CD4-positive, alpha-beta T cell (primary cell): ENCODE data around the gene DDT. TPM values are rescaled to one million over a fixed set of nuclear protein-coding genes. Genes with fewer than 3 reads are reported as not detected.
"Not testable (repeated sequence)": the region's sequence is repeated elsewhere in the genome, so short reads cannot be mapped to it uniquely, and the experiment has no call there.

Source experiments
- ATAC-seq: fragments of 200-7000 bp; cut with Tn5 transposase; one replicate; pipeline ENCODE4 v1.10.0; 2022; ENCODE audit warnings: mild to moderate bottlenecking; ENCODE audit not compliant: poor library complexity
- CTCF ChIA-PET: fragments of 350-600 bp; sonication (Branson Sonifier 250); formaldehyde crosslinking; loops from one replicate; lab custom pipeline; 2021; ENCODE audit warnings: antibody characterized with exemption, inconsistent platforms; lab: Charles Lee
- POLR2A ChIA-PET: fragments of 350-600 bp; sonication (Branson Sonifier 250); formaldehyde crosslinking; loops from one replicate; lab custom pipeline; 2021; ENCODE audit warnings: antibody characterized with exemption, inconsistent platforms; lab: Charles Lee
- DNase-seq, 14 experiments: peaks; one replicate each; pipeline ENCODE4 v3.0.0-alpha.2; 2013 to 2020; ENCODE audit warnings: mixed read lengths in 2 of 14
- H3K27ac ChIP-seq, 2 donors: one replicate each; pipeline versions ENCODE4 v1.5.1 to v1.7.0; 2013; ENCODE audit warnings: low read length in 2 of 2, low read depth in 1 of 2, mild to moderate bottlenecking in 1 of 2
- H3K27me3 ChIP-seq, 2 experiments: 1 replicate in 1 of 2; 2 replicates in 1 of 2; pipeline versions ENCODE4 v1.6.1 to v1.7.0; 2013; ENCODE audit warnings: low read length in 2 of 2, control low read depth in 1 of 2, mild to moderate bottlenecking in 1 of 2, moderate library complexity in 1 of 2; ENCODE audit not compliant: insufficient read depth in 2 of 2, control insufficient read depth in 1 of 2
- H3K36me3 ChIP-seq: one replicate; pipeline ENCODE4 v1.6.1; 2013; ENCODE audit warnings: low read length, control low read depth; ENCODE audit not compliant: insufficient read depth
- H3K4me1 ChIP-seq: one replicate; pipeline ENCODE4 v1.6.1; 2013; ENCODE audit warnings: low read length, control low read depth; ENCODE audit not compliant: insufficient read depth
- H3K4me3 ChIP-seq: one replicate; pipeline ENCODE4 v1.5.1; 2013; ENCODE audit warnings: mild to moderate bottlenecking, low read length, moderate library complexity
- H3K9me3 ChIP-seq, 2 experiments: 1 replicate in 1 of 2; 2 replicates in 1 of 2; pipeline versions ENCODE4 v1.6.1 to v1.7.0; 2013; ENCODE audit warnings: low read length in 2 of 2, mild to moderate bottlenecking in 2 of 2, control low read depth in 1 of 2, moderate library complexity in 1 of 2; ENCODE audit not compliant: control insufficient read depth in 1 of 2, insufficient read depth in 1 of 2
- H3K27ac Mint-ChIP-seq: one replicate; pipeline ENCODE4 v1.8.0; 2020; ENCODE audit warnings: mixed read lengths
- H3K27me3 Mint-ChIP-seq: one replicate; pipeline ENCODE4 v1.8.0; 2021; ENCODE audit warnings: mixed read lengths
- H3K36me3 Mint-ChIP-seq: one replicate; pipeline ENCODE4 v1.8.0; 2021; ENCODE audit warnings: low read depth, mixed read lengths
- H3K4me1 Mint-ChIP-seq: one replicate; pipeline ENCODE4 v1.8.0; 2021; ENCODE audit warnings: low read depth, mixed read lengths
- H3K4me3 Mint-ChIP-seq: one replicate; pipeline ENCODE4 v1.8.0; 2020; ENCODE audit warnings: mild to moderate bottlenecking, mixed read lengths
- H3K9me3 Mint-ChIP-seq: one replicate; pipeline ENCODE4 v1.8.0; 2020; ENCODE audit warnings: mixed read lengths
- CTCF ChIP-seq: fragments of 200-600 bp; IDR thresholded peaks from one replicate; pipeline ENCODE4 v1.8.0; 2022; ENCODE audit warnings: antibody characterized with exemption, mild to moderate bottlenecking
- intact Hi-C, 2 experiments: fragments of 100-400 bp; cut with DNase I in 1 of 2; cut with micrococcal nuclease in 1 of 2; formaldehyde crosslinking; loops; one replicate each; pipeline versions ENCODE4 v1.15.1 to v1.9.0; 2023 to 2025; cut with DNase I, micrococcal nuclease
- polyA plus RNA-seq, 2 donors: library from polyadenylated mRNA; unstranded; fragments of 120-200 nt; gene quantifications; one replicate each; pipeline ENCODE4 v1.2.1, GENCODE V29; 2013
- total RNA-seq, 174 experiments: library from RNA in 2 of 174; stranded (reverse) in 2 of 174; gene quantifications; one replicate each; pipeline ENCODE4 v1.2.3 and lab custom pipeline; 2021 to 2026

The DDT gene
- total RNA-seq, result 10 to 100 TPM; 82.3 to 84.3 TPM
- polyA plus RNA-seq (2013, experiment 1 of 2), result 104 TPM
- polyA plus RNA-seq (2013, experiment 2 of 2), result 73.1 TPM
- 5.1 to 16.8 (median 9.6) reads per million in 172 experiments for total RNA-seq (lab: John Stamatoyannopoulos, UW)

GRCh38 chr22:23974345-23974744, at the start of gene DDT:
TSS of gene DDT (minus strand) at chr22:23974441. CDS start at chr22:23974414, 27 bp downstream.
- POLR2A ChIA-PET, H3K9me3 ChIP-seq, H3K27ac Mint-ChIP-seq, DNase-seq, H3K27ac ChIP-seq, H3K9me3 Mint-ChIP-seq, H3K27me3 ChIP-seq, CTCF ChIA-PET, H3K4me3 ChIP-seq, H3K4me3 Mint-ChIP-seq, H3K27me3 Mint-ChIP-seq: not testable (repeated sequence)
- intact Hi-C loops, result loop anchor here (5.0 to 10.0 kb wide), 2 partner anchors 47 to 50 kb away; no protein-coding TSS in a partner anchor
- H3K4me1 ChIP-seq, result peaks cover 15% of the 10 kb centered on the region
- H3K36me3 ChIP-seq, result peaks cover 17% of the 10 kb centered on the region
- Mint-ChIP-seq H3K4me1 (peaks cover 15% of the 10 kb centered on the region), H3K36me3 (peaks cover 25% of the 10 kb centered on the region)
- peak; percentile 97 for ATAC-seq

- Histone ChIP-seq H3K36me3 (peaks cover 7% of the 10 kb centered on the region), H3K27ac (no peak overlapping the region), H3K27me3 (no peaks in the 10 kb centered on the region), H3K9me3 (no peaks in the 10 kb centered on the region), H3K4me3 (no peak overlapping the region), H3K4me1 (no peaks in the 10 kb centered on the region)
- DNase-seq (peak in 1 of 14 experiments; percentile 14), ATAC-seq (no peak)
- intact Hi-C loops, result no loop called here
- Mint-ChIP-seq H3K27ac (no peak overlapping the region), H3K9me3 (peaks cover 3% of the 10 kb centered on the region), H3K36me3 (peaks cover 47% of the 10 kb centered on the region), H3K4me1 (peaks cover 55% of the 10 kb centered on the region), H3K27me3 (no peaks in the 10 kb centered on the region), H3K4me3 (no peak overlapping the region)
- TF ChIP-seq CTCF, result no peak
- ChIA-PET POLR2A (no interaction called here), CTCF (no interaction called here)
Measured at GRCh38 chr22:24023204-24023789, 49.1 kb upstream of the DDT start.

DNA sequence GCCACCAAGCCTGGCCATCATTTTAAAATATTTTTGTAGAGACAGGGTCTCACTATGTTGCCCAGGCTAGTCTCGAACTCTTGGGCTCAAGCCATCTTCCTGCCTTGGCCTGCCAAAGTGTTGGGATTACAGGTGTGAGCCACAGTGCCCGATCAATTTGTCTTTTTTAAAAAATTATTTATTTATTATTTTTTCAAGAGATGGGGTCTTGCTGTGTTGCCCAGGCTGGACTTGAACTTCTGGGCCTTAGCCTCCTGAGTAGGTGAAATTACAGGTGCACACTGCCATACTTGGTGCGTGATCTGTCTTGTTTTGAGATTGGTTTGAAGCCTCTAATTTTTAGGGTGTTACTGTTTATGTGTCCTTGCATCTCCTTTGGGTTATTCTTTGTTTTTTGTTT, 47.1 kb upstream of the DDT start:
- peaks cover 56% of the 10 kb centered on the region for H3K36me3 Mint-ChIP-seq
- no peaks in the 10 kb centered on the region for H3K9me3 ChIP-seq
- TF ChIP-seq CTCF, result no peak
- ChIA-PET CTCF (no interaction called here), POLR2A (no interaction called here)
- no peak overlapping the region for H3K4me3 ChIP-seq
- intact Hi-C loops, result no loop called here
- H3K27ac Mint-ChIP-seq, result no peak overlapping the region
- no peaks in the 10 kb centered on the region for H3K27me3 Mint-ChIP-seq
- no peaks in the 10 kb centered on the region for H3K27me3 ChIP-seq
- H3K4me1 Mint-ChIP-seq, result peaks cover 47% of the 10 kb centered on the region
- no peak for DNase-seq
- peaks cover 20% of the 10 kb centered on the region for H3K36me3 ChIP-seq
- H3K4me3 Mint-ChIP-seq, result no peak overlapping the region
- ATAC-seq, result no peak
- no peaks in the 10 kb centered on the region for H3K4me1 ChIP-seq
- peaks cover 3% of the 10 kb centered on the region for H3K9me3 Mint-ChIP-seq
- H3K27ac ChIP-seq, result no peak overlapping the region
